GM21526 (cell line): ENCODE measurements around the gene SUPT3H.

Experiments used
- ATAC-seq: cut with Tn5 transposase; IDR thresholded peaks from one replicate; pipeline ENCODE4 v1.9.1; 2021; ENCODE audit warnings: moderate library complexity; ENCODE audit not compliant: unreplicated experiment, low FRiP score

Gene SUPT3H

GRCh38 chr6:45394586-45395095 lies 16.9 kb upstream of the SUPT3H start:
- ATAC-seq, result no peak

- no peak for ATAC-seq
Observed at GRCh38 chr6:45388328-45388727, 10.6 kb upstream of the SUPT3H start.

DNA sequence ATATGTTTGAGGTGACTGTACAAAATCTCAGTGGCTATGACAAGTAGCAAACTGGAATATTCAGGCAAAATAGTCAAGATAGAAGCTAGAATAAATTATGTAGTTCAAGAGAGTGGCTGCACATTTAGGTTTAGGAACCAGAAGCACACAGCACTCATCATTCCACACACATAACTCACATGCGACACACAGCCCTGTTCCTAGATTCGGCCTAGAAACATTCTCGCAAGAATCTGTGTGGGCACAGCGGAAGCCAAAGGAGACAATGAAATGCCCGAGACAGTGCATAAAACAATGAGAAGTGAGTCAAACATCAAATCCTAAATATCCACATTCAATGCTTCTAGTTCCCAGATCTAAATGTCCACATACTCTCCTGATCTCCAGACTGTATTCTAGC lies 9.5 kb upstream of the SUPT3H start:
- ATAC-seq, result no peak

DNA sequence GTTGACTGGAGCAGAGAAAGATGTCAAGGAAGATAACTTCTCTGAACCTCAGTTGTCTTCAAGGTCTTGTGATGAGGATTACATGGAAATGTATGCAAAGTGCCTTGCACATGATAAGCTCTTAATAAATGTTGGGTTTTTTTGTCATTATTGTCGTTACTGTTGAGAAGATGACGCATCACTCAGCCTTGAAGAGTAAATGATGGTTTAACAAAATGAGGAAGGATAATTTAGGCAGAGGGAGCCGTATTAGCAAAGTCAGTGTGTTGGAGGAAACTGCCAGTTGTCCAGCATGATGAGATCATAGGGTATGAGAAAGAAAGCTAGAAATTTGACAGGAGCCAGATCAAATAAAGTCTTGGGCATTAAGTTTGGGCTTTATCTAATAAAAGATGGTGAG lies 8.8 kb upstream of the SUPT3H start:
- ATAC-seq, result no peak

- no peak for ATAC-seq
Observed at GRCh38 chr6:45382391-45382790, 4.7 kb upstream of the SUPT3H start.

DNA sequence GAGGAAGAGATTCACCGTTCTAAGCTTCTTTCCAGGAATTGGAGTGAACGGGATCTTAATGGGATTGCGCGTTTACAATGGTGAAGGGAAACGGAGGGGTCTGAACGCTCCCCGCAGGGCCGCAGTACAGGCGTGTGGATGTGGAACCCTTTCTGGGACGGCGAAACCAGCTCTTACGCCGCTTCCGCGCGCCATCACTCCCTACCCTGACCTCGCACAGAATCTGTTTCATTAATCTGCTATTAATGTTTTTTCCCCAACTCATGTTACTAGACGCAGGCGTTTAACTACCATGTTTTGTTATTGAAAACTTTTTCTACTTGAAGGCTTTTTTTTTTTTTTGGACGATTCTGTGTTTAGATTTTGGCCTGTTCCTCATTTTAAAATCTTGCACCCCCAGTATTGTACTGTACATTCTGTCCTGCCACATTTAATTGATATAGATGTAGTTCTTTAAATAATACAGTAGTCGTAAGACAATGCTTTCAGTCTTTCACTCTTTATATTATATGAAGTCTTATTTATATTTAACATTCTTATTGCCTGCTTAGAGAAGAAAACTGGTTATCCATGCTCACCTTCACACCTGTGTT lies 696 bp upstream of the SUPT3H start:
- peak; percentile 30 for ATAC-seq

DNA sequence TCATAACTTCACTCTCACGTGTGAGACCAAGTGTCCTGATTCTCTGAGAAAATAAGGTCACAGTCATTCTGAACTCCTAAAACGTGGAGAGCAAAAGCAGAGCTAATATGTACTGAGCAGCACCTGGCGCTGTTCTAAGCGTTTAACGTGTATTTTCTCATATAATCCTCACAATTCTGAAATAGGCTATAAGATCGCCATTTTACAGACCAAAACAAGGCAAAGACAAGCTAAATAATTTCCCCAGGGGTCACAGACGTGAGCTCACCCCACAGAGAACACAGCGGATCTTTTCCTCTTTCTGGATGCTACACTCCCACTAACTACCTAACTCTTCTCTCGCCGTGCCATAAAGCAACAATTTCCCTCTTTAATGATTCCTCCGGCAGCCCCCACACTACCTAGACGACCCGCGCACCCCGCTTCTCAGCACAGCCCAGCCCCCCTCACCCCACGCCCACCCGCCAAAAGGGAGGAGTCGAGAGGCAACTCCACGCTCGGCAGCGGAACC lies 636 bp downstream of the SUPT3H start:
- ATAC-seq, result no peak

GRCh38 chr6:45376310-45377042 lies 1.3 kb downstream of the SUPT3H start:
- ATAC-seq, result no peak

DNA sequence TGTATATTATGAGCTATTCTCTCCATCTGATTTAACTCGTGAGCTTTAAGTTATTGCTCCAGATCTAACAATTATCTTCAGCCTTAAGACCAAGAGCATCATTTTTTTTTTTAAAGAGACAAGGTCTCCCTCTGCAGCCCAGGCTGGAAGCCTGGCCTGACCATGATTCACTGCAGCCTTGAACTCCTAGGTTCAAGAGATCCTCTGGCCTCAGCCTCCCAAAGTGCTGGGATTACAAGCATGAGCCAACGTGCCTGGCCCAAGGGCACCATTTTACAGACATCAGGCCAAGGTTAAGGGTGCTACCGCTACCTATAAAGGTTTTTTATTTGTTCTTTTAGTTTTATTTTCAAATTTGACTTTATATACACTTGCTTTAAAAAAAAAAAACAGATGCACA lies 2.3 kb downstream of the SUPT3H start:
- ATAC-seq, result no peak

GRCh38 chr6:45371924-45372573 lies 5.7 kb downstream of the SUPT3H start:
- ATAC-seq, result no peak

DNA sequence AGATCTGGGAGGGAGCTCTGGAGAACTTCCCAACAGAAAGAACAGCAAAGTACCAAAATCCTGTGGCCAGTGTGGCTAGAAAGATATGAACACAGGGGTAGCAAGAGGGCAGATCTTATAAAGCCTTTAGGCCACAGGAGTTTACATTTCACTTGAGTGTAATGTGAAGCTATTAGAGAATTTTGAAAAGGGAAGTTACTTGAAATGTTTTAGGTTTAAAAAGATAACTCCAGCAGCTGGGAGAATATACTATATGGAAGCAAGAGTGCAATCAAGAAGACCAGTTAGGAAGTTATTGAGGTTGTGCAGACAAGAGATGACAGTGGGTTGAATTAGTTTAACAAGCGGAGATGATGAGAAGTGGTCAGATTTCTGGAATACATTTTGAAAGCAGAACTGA lies 7.9 kb downstream of the SUPT3H start:
- no peak for ATAC-seq

DNA sequence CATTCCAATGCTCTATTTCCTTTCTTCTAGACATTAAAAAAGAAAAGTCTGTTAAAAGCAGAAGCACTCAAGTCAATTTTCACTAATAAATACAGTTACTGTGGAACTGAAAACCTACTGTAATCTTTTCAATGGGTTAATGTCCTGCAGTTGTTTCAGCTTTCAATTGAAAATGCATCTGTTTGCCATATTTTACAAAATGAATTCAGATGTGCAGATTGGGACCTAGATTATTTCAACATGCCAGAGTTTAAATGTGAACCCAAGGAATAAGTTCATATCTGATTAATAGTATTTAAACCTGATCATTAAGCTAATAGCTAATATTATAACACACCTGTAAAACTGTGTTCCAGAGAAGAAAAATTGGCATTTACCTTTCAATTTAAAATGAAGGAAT lies 9.7 kb downstream of the SUPT3H start:
- ATAC-seq, result no peak

DNA sequence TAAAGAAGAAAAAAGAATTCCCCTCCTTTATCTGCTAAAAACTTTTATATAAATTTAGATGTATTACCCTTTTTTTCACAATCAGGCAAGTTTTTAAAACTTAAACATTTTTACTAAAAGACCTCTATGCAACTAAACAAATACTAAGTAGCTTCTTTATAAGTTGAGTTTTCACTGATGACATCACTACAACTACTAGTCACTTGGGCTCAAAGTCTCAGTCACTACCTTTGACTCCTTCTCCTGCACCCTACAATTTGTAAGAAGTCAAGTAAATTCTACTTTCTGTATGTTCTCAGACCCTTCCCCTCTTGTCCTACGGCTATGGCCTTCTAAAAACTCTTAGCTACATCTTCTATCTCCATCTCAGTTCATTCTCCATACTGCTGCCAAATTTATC lies 11.2 kb downstream of the SUPT3H start:
- ATAC-seq, result no peak

- no peak for ATAC-seq
Observed at GRCh38 chr6:45365036-45365435, 12.7 kb downstream of the SUPT3H start.

- no peak for ATAC-seq
Observed at GRCh38 chr6:45364466-45364865, 13.3 kb downstream of the SUPT3H start.

DNA sequence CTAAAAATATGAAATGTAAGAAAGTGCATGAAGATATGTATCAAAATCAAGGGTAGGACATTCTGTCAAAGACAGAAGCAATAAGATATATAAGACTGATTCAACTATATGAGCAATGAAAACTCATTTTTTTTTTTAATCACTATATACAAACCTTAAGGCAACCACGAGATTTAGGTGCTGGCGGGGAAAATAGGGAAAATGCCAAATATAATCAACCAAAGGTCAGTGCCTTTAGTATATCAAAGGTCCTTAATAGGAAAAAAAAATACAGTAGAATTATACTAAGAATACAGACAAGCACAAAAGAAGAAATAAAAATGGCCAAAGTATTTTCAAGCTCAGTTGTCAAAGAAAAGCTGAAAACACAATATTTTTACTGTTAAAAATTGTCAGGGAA lies 24.1 kb downstream of the SUPT3H start:
- no peak for ATAC-seq

- no peak for ATAC-seq
Observed at GRCh38 chr6:45351667-45352066, 26.1 kb downstream of the SUPT3H start.

DNA sequence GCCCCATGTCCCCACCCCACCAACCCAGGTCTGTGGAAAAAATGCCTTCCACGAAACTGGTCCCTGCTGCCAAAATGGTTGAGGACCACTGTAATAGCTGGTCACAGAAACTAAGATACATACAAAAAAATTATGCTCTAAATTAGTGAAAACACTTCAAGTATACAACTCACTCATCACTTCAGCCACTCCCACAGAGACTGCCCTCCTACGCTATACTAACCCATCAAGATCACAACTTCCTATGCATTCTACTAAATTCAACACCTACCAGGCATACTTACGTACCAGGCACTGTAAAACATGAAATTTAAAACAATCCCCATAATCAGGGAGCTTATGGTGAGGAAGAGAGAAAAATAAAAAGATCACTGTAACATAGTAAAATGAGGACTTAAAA lies 26.7 kb downstream of the SUPT3H start:
- ATAC-seq, result no peak

GRCh38 chr6:45350186-45350710 lies 27.5 kb downstream of the SUPT3H start:
- no peak for ATAC-seq

GRCh38 chr6:45344900-45345299 lies 32.8 kb downstream of the SUPT3H start:
- ATAC-seq, result no peak

DNA sequence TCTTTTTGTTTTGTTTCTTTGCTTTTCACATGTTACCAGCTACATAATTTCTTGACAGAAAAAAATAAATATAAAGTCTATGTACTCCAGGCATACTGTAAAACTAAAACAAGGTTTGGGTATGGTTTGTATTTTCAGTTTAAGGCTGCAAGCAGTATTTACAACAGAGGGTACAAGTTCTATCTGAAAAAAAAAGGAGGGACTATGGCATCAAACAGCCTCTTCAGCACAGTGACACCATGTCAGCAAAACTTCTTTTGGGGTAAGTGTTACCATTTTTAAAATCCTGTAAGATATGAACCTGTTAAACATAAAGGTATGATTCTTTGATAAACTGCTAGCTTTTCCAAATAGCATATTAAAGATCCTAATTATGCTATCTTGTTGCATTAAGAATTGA lies 49.2 kb downstream of the SUPT3H start:
- ATAC-seq, result no peak
